Measurements from ENCODE around the gene MEGF6.

MEGF6 gene, protein sequence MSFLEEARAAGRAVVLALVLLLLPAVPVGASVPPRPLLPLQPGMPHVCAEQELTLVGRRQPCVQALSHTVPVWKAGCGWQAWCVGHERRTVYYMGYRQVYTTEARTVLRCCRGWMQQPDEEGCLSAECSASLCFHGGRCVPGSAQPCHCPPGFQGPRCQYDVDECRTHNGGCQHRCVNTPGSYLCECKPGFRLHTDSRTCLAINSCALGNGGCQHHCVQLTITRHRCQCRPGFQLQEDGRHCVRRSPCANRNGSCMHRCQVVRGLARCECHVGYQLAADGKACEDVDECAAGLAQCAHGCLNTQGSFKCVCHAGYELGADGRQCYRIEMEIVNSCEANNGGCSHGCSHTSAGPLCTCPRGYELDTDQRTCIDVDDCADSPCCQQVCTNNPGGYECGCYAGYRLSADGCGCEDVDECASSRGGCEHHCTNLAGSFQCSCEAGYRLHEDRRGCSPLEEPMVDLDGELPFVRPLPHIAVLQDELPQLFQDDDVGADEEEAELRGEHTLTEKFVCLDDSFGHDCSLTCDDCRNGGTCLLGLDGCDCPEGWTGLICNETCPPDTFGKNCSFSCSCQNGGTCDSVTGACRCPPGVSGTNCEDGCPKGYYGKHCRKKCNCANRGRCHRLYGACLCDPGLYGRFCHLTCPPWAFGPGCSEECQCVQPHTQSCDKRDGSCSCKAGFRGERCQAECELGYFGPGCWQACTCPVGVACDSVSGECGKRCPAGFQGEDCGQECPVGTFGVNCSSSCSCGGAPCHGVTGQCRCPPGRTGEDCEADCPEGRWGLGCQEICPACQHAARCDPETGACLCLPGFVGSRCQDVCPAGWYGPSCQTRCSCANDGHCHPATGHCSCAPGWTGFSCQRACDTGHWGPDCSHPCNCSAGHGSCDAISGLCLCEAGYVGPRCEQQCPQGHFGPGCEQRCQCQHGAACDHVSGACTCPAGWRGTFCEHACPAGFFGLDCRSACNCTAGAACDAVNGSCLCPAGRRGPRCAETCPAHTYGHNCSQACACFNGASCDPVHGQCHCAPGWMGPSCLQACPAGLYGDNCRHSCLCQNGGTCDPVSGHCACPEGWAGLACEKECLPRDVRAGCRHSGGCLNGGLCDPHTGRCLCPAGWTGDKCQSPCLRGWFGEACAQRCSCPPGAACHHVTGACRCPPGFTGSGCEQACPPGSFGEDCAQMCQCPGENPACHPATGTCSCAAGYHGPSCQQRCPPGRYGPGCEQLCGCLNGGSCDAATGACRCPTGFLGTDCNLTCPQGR (N-terminal part only)

DNA sequence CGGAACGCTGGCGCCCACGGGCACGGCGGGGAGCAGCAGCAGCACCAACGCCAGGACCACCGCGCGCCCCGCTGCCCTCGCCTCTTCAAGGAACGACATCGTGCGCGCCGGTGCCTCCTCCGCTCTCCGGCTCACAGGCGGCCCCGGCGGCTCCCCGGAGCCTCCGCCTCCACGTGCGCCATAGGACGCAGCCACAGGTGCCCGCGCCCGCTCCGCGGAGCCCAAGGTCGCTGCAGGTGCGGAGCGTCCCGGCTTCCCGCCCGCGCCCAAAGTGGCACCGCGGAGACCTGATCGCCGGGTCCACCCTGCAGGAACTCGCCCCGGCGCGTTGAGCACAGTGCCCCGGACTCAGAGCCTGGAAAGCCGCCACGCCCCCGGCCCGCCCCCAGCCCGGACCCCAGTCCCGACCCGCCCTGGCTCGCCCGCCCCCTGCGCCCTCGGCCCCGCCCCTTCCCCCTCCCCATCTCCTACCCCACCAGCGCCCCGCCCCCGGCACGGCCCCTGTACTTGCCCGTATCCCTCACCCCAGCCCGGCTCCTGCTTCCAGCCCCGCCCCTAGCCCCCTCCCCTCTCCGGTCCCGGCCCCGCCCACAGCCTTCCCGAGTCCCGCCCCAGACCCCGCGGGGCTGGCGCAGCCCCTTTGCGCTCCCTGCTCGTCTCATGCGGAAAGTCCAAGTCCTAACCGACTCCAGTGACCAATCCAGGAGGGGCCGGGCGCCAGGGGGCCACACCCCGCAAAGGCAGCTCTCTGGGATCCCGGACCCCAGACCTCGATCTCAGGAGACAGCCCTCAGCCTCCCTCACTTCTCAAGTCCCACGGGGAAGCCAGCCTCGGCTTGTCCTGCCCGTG is at the start of gene MEGF6:
MEGF6 (minus strand) TSS at position 339 of the 850 bp plus-strand sequence; CDS start at position 99, 240 bp downstream.
- H3K4me3 ChIP-seq: peak within 1 kb of the TSS in 6 of 7 experiments; percentile 17 to 49 (median 34)
- H3K27ac ChIP-seq: peak within 1 kb of the TSS in 2 of 21 experiments; percentile 6 to 46

DNA sequence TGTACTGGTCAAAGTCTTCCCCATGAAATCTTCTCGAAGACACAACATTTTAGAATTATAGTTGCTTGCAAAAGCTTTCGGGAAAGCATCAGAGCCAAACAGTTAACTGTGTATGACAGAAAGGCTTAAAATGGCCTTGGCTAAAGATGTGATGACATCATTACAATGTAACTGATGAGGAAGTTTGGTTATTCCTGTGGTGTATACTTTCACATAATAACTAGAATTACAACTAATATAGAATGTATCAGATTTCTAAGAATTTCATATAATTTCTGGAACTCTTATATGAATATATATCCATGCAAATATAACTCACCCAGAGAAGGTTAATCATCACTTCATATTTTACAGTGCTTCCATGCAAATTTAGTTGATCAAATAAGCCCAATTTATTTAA is 49.4 kb upstream of the MEGF6 start:
- no peak overlapping the region for H3K4me3 ChIP-seq
- H3K27ac ChIP-seq: no peak overlapping the region

DNA sequence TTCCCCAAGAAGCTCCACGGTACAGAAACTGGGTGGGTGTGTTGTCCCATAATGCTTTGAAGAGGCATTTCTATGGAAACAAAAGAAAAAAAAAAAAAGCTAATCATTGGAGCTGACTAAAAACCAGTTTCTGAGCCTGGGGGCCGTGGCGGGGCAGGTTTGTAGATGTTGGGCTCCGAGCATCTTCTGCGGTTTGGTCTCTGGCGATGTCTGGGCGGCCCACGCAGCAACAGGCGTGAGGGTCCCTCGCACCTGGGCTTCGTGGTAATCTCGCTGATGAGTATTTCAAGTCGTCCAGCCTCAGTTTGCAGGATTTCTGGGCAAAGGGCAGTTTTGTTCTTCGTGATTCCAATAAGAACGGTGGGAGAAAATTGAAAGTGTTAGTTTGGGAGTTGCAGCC is 47.8 kb upstream of the MEGF6 start:
- no peak overlapping the region for H3K4me3 ChIP-seq
- no peak overlapping the region for H3K27ac ChIP-seq

DNA sequence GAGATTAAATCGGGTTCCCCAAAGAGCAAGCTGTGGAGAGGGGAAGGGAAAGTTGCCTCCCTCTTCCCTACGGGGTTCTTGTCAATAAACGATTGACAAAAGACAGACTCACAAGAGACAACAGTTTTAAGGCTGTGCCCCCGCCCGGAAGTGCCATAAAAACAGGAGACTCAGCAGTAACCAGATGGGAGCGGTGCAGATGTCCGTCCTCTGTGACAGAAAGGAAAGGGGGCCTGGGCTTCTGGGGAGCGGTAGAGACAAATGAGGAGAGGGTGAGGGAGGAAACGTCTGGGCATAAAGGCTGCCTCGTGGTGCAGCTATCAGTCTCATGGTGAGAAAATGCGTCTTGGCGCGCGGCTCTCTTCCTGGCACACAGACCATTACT is 46.9 kb upstream of the MEGF6 start:
- H3K4me3 ChIP-seq: no peak overlapping the region
- no peak overlapping the region for H3K27ac ChIP-seq

DNA sequence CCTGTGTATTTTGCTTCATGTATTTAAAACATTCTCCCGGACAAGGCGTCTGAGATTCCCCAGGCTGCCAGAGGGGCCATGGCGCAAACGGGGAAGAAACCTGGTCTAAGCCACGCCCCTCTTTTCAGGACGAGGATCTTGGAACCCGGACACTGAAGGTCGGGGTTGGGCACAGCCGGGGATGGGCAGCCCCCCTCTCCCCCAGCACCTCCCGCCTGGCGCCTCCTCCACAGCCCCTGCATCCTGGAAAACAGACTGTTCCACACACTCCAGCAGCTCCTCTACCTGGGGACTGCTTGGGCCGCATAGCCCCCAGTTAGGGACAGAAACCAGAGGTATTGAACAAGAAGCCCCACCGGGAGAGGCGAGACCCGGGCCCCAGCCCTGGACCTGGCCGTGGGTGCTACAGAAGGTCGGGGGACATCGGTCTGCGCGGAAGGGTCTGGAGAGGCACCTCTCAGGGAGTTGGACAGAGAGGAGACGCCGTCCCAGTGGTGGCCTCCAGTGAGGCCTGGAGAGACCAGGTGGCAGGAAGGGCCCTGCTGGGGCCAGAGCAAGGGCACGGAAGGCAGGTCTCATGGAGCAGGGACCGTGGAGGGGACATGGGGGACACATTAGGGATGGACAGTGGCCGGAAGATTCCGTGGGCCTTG is 46.4 kb upstream of the MEGF6 start:
- no peak overlapping the region for H3K4me3 ChIP-seq
- H3K27ac ChIP-seq: no peak overlapping the region

DNA sequence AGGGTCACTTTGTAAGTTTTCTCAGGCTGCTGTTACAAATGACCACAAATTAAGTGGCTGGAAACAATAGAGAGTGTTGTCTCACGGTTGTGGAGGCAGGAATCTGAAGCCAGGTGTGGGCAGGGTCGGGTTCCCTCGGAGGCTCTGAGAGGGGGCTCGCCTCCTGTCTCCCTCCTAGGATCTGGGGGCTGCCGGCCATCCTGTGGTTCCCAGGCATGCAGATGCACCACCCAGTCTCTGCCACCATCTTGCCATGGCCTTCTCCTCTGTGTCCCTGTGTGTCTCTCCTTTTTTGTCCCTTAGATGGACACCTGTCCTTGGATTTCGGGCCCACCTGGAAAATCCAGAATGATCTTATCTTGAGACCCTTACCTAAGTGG is 45.8 kb upstream of the MEGF6 start:
- no peak overlapping the region for H3K4me3 ChIP-seq
- no peak overlapping the region for H3K27ac ChIP-seq

DNA sequence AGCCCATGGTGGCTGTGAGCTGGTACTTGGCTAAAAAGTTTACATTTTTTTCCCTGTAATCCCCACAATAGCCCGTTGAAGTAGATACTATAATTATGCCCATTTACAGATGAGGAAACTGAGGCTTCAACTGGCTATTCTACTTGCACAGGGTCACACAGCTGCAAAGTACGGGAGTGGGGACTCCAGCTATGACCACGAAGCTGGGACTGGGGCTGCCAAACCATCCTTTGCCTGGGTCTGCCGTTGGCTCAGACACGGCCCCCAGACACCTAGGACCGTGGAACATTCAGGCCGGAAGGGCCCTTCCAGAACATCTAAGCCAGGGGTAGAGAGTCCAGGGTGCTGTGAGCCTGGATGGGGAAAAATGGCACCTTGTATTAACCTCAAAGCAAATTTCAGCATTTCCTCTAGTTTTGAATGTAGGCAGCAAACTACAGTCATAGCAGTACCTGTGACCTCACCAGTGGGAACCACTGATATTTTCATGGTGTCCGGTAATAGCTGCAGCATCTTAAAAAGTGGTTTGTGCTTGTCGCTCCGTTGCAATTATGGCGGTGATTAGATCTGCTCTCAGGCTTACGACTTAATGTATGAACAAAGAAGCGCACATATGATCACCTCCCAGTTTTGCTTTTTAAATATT is 45.3 kb upstream of the MEGF6 start:
- Histone ChIP-seq H3K27ac (no peak overlapping the region), H3K4me3 (no peak overlapping the region)

DNA sequence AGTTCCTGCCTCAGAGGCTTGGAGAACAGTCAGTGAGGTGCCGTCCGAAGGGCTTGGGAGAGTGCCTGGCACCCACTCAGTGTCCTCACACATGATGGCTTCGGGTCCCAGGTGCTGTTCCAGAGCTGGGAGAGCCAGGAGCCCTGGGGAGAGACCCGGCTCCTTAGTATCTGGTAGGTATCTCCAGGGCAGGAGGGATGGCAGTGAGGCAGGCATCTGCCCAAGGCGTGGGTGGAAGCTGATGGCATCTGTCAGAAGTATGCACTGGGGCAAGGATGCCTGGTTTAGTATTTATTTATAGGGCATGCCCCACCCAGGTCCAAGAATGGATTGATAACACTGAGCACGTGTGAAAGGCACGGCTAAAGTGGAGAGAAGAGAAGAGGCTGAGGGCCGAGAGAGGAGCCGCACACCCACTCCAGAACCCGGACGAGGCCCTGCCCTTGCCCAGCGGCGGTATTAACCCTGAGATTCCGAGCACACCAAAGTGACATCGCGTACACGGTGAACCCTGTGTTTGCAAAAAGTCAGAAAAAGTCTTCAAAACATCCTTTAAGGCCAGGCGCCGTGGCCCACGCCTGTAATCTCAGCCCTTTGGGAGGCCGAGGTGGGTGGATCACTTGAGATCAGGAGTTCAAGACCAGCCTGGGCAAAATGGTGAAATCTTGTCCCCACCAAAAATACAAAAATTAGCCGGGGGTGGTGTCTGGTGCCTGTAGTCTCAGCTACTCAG is 43.4 kb upstream of the MEGF6 start:
- Histone ChIP-seq H3K27ac (no peak overlapping the region), H3K4me3 (no peak overlapping the region)

DNA sequence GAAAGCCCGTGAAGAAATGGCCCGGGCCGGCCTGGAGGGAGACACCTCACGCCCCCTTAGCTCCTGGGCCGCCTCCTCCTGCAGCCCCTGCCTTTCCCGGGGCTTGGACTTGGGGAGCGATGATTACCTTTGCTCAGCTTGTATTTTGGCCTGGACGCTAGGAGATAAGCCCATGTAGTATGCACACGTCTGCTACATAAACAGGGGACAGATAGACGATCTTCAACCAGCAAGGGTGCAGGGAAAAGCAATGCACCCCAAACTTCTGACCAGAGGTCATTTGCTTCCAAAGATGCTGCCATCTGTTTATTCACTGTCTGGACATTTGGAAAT is 41.9 kb upstream of the MEGF6 start:
- Histone ChIP-seq H3K4me3 (peak overlapping the region in 4 of 7 experiments; percentile 22 to 48 (median 28)), H3K27ac (no peak overlapping the region)

DNA sequence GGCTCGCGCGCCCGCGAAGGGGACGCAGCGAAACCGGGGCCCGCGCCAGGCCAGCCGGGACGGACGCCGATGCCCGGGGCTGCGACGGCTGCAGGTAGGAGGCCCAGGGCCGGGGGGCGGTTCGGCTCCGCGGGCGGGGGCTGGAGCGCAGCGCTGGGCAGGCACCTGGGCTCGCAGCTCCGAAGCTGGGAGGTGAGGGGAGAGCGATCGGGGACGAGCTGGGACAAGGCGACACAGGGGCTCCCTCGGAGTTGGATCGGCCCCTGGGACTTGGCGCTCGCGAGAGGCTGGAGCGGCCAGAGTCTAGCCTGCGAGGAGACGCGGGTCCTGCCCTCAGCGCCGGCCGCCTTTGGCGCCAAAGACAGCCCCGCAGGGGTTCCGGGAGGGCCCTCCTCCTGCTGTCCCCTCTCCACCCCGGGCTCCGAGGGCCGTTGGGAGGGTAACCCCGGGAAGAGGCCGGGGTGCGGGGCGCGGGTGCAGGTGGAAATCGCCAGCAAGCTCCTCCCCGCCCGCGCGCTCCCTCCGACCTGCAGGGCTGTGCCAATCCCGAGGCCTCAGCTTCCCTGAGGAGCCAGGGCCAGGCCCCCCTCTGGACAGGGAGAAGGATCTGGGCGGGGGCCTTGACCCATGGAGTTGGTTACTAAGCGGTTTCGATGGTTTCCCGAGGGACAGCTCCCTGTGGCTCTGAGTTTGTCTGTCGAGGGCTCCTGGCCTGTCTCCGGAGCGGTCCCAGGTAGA is 41.4 kb upstream of the MEGF6 start:
- peak overlapping the region; percentile 10 to 48 (median 26) for H3K4me3 ChIP-seq
- no peak overlapping the region for H3K27ac ChIP-seq

DNA sequence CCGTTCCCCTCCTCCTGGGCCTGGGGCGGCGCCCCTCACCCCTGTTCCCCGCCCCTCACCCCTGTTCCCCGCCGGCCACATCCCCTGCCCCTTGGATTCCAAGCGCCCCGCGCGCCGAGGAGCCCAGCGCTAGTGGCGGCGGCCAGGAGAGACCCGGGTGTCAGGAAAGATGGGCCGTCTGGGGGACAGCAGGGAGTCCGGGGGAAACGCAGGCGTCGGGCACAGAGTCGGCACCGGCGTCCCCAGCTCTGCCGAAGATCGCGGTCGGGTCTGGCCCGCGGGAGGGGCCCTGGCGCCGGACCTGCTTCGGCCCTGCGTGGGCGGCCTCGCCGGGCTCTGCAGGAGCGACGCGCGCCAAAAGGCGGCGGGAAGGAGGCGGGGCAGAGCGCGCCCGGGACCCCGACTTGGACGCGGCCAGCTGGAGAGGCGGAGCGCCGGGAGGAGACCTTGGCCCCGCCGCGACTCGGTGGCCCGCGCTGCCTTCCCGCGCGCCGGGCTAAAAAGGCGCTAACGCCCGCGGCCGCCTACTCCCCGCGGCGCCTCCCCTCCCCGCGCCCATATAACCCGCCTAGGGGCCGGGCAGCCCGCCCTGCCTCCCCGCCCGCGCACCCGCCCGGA is 40.7 kb upstream of the MEGF6 start, which contains the start of gene TP73:
TP73 (plus strand) TSS at position 587 of the 618 bp plus-strand sequence. CDS start 29,850 bp downstream, outside the sequence.
- H3K4me3 ChIP-seq: peak within 1 kb of the TSS; percentile 10 to 48 (median 26)
- H3K27ac ChIP-seq: no peak within 1 kb of the TSS

DNA sequence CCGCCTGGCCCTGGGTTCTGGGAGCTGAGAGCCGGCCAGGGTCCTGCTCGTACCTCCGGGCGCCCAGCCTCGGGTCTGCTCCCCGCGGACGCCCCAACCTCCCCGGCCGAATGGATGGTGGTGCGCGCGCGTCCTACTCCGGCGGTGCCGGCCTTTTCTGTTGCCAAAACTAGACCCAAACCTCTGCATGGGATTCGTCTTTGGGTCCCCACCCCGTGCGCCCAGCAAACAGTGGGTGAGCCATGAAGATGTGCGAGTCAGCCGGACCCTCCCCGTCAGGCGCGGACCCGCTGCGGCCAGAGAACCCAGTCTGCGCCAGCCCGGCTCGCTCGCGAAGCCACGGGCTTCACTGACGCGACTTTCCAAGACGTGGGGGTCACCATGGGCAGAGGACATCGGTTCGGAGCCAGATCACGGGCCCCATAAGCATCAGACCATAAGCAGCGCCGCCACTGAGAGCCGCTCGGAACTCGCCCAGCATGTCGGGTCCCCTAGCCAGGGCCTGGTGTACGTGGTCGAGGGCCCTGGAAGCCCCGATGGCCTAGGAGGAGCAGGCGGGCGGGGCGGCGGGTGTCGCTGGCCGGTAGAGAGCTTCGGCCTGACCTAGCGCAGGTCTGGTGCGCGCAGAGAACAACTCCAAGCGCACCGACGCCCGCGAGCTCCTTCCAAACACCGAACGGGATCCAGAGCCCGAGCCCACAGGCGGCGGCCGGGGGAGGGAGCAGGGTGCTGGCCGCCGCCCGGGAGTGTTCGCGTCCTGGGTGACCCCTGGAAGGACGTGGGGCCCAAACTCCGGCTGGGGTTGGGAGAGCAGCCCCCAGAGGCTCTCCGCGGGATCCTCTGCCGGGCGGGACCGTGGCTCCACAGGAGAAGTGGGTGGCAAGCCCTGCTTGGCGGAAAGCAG is 40.0 kb upstream of the MEGF6 start:
- Histone ChIP-seq H3K4me3 (peak overlapping the region in 4 of 7 experiments; percentile 14 to 48 (median 37)), H3K27ac (no peak overlapping the region)

DNA sequence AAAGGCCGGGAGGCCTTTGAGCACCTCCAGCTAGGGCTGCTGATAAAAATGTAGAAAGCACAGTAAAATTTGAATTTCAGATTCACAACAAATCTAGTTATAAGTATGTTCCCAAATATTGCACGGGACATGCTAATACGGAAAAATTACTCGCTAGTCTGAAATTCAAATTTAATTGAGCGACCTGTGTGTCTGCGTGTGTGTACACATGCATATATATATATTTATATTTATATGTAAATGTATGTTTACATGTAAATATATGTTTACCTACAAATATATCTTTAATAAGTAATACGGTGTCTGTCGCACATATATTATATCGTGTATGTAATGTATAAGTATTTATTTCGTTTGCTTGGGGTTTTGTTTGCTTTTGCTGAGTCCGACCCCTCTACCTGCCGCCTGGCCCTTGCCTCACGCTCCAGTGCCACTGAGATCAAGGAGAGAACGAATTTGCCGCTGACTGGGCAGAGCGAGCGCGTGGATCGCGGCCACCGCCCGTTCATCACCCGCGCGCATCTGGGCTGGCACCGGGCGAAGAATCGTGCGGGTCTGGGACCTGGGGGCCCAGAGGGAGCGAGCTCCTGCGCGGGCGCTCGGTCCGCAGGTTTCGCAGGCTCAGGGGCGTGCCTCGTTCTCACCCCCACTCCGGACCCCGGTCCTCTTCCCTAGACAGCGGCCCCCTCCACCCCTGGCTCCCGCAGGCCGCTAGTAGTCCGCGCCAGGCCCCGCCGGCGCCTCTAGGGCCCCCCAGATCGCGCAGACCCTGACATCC is 39.1 kb upstream of the MEGF6 start:
- peak overlapping the region in 1 of 21 experiments; percentile 81 for H3K27ac ChIP-seq
- H3K4me3 ChIP-seq: peak overlapping the region in 4 of 7 experiments; percentile 90 to 99 (median 94)
